ENCODE results near the gene WEE1.

The WEE1 gene

GRCh38 chr11:9566561-9567063, 6.9 kb upstream of the WEE1 start:
- DNase-seq (ENCODE audit: low read depth in 3 of 3), result no peak

DNA sequence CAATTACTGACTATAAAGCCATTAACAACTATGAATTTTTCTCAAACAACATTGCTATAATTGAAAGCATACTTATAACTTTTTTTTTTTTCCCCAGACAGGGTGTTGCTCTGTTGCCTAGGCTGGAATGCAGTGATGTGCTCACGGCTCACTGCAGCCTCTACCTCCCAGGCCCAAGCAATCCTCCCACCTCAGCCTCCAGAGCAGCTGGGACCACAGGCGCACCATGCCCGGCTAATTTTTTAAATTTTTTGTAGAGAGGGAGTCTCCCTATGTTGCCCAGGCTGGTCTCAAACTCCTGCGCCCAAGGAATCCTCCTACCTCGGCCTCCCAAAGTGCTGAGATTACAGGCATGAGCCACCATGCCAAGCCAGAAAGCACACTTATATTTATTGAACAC, 6.1 kb upstream of the WEE1 start:
- DNase-seq (ENCODE audit: low read depth in 3 of 3), result no peak

DNA sequence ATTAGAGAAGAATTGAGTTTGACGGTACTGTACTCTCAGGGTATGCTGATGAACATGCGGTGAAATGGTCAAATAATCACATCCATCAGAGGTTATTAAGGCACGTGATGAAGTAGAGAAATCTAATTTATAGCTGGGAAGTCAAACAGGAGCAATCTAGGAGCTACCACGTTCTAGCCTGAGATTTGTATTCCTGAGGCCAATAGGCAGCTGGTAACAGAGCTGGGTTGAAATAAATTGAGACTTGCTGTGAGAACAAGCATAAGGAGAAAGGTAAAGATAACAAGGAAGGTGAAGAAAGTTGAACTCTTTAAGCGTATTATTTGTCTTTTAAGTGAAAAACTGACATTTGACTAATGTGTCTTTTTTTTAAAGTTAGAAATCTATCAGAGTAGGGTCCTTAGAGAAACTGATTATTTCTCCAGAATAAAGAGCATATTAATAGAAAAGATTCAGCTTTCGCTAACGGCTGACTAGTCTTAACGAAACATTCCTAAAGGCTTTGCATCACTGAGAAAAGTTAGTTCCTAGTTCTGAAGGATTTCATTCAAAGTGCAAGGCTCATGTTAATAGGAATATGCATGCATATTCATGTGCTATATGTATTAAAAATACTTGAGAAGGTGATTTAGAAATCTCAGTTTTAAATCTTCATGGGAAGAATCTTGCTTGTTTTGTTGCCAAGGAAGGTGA, 5.2 kb upstream of the WEE1 start:
- no peak for DNase-seq (ENCODE audit: low read depth in 3 of 3)

DNA sequence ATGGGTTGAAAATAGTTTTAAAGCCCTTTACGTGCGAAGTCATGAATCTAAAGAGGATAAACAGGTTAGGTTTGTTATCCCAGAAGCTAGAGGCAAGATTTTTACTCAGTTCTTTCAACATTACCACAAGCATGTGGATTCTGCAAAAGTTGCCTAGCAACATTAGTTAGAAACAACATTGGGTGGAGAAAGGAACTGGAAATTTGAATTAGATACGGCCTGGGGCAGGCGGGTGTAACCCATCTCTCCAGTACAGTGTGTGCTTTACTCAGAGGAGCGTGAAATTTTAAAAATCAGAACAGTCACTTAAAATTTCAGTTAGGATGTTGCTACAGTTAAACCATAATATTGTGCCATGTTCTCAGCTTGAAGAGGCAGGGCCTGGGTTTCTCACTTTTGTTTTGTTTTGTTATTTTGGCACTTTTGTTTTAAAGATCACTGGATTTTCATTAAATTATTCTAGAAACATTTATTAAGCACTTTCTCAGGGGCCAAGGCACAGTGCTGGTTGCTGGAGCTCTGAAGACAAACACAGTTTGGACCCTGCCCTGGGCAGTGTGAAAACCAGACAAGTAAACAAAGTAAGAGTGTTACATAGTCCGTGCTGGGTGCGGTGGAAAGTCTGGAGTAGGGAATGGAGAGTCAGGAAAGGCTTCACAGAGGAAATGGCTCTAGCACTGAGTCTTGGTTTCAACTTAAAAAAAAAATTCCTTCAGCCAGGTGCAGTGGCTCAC, 4.4 kb upstream of the WEE1 start:
- DNase-seq (ENCODE audit: low read depth in 3 of 3), result no peak

DNA sequence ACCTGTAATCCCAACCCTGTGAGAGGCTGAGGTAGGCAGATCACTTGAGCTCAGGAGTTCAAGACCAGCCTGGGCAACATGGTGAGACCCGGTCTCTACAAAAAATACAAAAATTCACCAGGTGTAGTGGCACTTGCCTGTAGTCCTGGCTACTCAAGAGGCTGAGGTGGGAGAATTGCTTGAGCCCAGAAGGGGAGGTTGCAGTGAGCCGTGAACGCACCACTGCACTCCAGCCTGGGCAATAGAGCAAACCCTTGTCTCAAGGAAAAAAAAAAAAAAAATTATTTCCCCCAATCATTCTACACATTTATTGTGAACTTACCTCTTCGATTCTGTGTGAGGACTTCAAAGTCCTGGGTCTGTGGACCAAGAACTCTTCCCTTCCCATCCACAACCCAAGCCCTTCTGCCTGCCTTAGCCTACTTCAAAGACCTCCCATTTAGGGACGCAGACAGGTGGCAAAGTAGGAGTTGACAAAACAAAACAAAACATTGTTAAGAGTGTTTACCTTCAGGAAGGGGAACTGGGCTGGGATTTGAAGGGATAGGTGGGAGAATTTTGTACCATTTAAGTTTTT, 3.8 kb upstream of the WEE1 start:
- no peak for DNase-seq (ENCODE audit: low read depth in 3 of 3)

DNA sequence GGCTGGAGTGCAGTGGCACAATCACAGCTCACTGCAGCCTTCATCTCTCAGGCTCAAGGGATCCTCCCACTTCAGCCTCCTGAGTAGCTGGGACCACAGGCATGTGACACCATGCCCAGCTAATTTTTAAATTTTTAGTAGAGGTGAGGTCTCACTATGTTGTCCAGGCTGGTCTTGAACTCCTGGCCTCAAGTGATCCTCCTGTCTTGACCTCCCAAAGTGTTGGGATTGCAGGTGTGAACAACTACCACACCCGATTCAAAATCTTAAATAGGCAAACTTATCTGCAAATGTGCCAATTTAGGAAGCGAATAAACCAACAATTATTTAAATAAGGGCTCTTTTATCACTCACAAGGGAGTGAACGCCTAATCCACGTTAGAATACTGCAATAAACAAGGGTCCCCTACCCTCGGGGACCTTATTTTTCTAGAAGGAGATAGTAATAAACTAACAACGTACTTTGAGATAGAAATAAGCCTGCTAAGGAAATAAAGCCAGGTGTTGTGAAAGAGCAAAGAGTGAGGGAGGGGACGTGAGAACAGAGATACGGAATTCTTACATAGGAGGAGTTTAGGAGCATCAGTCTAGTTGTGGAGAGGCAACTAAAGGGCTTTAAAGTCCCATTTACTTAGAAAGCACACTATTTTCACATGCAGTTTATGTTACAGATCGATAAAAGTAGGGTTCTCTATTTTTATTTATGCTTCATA, 3.0 kb upstream of the WEE1 start:
- DNase-seq (ENCODE audit: low read depth in 3 of 3), result no peak

DNA sequence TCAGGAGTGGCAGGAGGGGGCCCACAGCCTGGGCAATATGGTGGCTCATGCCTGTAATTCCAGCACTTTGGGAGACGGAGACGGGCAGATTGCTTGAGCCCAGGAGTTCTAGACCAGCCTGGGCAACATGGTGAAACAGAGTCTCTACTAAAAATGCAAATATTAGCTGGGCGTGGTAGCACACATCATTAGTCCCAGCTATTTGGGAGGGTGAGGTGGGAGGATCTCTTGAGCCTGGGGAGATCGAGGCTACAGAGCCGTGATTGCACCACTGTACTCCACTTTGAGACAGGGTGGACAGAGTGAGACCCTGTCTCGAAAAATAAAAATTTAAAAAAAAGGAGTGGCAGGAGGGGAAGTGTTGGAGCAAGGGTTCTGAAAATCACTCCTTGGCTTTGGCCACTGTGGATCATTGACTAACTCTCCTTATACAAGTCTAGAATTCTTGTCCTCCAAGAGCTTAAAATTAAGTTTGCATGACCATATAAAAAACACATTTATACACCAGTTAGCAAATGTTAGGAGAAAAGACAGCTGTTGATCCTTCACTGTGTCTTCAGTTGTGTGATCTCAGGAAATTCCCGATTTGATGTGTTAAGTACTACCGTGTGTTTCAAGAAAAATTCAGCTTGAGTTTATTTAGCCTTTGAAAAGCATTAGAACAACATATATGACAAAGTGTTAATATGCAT, 2.3 kb upstream of the WEE1 start:
- DNase-seq (ENCODE audit: low read depth in 3 of 3), result no peak

GRCh38 chr11:9571763-9572115, 1.7 kb upstream of the WEE1 start:
- no peak for DNase-seq (ENCODE audit: low read depth in 3 of 3)

DNA sequence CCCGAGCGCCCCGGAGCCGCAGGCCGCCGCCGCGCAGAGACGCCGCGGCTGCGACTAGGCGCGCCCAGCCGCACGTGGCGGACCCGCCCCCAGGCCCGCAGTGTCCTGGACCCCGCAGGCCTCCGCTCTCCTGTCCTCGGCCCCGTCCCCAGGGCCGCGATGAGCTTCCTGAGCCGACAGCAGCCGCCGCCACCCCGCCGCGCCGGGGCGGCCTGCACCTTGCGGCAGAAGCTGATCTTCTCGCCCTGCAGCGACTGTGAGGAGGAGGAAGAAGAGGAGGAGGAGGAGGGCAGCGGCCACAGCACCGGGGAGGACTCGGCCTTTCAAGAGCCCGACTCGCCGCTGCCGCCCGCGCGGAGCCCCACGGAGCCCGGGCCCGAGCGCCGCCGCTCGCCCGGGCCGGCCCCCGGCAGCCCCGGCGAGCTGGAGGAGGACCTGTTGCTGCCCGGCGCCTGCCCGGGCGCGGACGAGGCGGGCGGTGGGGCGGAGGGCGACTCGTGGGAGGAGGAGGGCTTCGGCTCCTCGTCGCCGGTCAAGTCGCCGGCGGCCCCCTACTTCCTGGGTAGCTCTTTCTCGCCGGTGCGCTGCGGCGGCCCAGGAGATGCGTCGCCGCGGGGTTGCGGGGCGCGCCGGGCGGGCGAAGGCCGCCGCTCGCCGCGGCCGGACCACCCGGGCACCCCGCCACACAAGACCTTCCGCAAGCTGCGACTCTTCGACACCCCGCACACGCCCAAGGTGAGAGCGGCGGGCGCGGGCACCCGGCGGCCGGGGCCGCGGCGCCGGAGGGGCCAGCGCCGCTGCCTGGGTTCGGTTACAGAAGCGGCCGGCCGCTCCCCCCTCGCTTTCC, 528 bp downstream of the WEE1 start:
- peak in 1 of 3 experiments; percentile 33 for DNase-seq (ENCODE audit: low read depth in 3 of 3)

GRCh38 chr11:9574622-9575259, 1.3 kb downstream of the WEE1 start:
- peak in 1 of 3 experiments; percentile 11 for DNase-seq (ENCODE audit: low read depth in 3 of 3)

DNA sequence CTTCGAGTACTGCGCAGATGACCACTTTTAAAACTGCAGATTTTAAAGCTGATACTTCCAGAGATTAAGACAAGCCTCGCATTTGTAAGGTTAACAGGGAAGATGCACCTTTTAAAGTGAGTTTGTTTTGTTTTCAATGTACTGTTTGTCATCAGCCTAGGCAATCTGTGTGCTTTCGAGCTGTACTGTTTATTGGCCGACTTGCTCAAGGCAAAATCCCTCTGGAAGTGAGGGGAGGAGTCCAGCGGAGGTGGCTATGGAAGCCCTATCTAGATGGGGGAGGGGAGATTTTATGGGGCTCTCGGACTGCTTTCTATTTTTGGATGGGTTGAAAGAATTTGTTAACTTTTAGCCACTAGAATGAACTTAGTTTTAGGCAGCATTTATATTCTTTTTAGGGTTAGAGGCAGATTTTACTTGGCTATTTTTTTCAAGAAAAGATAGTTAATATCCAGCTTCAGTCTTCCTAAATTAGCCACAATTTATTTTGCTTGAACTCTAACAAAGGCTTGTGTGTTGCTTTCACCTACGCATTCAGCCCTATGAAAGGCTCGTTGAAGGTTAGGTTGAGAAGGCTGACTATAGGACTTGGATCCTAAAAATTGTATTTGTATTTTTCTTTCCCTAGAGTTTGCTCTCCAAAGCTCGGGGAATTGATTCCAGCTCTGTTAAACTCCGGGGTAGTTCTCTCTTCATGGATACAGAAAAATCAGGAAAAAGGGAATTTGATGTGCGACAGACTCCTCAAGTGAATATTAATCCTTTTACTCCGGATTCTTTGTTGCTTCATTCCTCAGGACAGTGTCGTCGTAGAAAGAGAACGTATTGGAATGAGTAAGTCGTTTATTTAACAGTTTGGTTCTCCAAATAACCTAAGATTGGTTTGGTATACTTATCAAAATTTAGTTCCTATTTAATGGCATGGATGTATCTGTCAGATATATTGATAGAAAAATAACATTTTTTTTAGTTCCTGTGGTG, 2.1 kb downstream of the WEE1 start:
- DNase-seq (ENCODE audit: low read depth in 3 of 3), result no peak

- no peak for DNase-seq (ENCODE audit: low read depth in 3 of 3)
Observed at GRCh38 chr11:9576701-9577381, 3.4 kb downstream of the WEE1 start.

- no peak for DNase-seq (ENCODE audit: low read depth in 3 of 3)
Observed at GRCh38 chr11:9577556-9577955, 4.1 kb downstream of the WEE1 start.

DNA sequence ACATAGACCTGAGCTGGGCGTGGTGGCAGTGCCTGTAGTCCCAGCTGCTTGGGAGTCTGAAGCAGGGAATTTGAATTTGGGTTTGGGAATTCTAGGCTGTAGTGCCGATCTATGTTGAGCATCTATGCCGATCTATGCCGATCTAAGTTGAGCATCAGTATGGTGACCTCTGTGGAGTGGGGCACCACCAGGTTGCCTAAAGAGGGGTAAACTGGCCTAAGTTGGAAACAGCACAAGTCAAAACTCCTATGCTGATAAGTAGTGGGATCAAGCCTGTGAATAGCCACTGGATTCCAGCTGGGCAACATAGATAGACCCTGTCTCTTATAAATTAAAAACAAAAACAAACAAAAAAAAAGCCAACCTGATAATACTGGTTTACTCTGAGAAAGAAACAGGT, 7.4 kb downstream of the WEE1 start:
- no peak for DNase-seq (ENCODE audit: low read depth in 3 of 3)

GRCh38 chr11:9581556-9582161, 8.2 kb downstream of the WEE1 start:
- no peak for DNase-seq (ENCODE audit: low read depth in 3 of 3)

- DNase-seq (ENCODE audit: low read depth in 3 of 3), result no peak
Observed at GRCh38 chr11:9590717-9591116, 17.2 kb downstream of the WEE1 start.

DNA sequence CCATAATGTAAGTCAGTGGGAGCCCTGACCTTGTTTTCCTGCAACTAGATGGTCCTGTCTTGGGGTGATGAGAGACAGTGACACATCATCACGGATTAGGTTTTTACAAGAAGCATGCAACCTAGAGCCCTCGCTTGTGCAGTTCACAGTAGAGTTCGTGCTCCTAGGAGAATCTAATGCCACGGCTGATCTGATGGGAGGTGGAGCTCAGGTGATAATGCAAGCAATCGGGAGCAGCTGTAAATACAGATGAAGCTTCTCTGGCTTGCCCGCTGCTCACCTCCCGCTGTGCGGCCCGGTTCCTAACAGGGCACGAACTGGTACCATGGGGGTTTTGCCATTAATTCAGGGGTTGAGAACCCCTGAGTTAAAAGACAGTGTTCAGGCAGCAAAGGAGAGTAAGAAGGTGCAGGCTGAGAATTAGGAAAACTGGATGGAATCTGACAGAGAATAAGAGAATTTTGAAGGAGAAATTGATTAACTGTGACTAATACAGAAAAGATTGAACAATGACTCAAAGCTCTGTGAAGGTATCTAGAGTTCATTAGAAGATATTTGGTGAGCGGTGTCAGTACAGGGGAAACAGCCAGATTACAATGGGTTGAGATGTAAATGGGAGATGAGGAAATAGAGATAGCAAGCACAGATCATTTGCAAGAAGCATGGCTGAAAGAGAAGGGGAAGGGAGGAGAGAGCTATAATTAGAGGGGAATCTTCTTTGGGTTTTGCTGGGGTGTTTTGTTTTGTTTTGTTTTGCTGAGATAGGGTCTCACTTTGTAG, 21.0 kb downstream of the WEE1 start:
- DNase-seq (ENCODE audit: low read depth in 3 of 3), result no peak

All from stimulated activated CD4-positive, alpha-beta T cell treated with anti-CD3 and anti-CD28 coated beads, TNF-alpha, amount 100 ng/mL, for 4 hours (primary cell).